Cardiac fibroblast (primary cell): Measurements from ENCODE around the gene SPDYA.
"Not testable (repeated sequence)": the region's sequence is repeated elsewhere in the genome, so short reads cannot be mapped to it uniquely, and the experiment has no call there.

ENCODE experiments used
- DNase-seq, 2 donors: peaks; one replicate each; pipeline versions ENCODE4 v3.0.0 to v3.0.0-alpha.2; 2010; ENCODE audit warnings: low read depth in 2 of 2
- H3K4me3 ChIP-seq, 2 donors: replicated peaks in 1 of 2; 1 replicate in 1 of 2; 2 replicates in 1 of 2; pipeline ENCODE4 v1.5.1; 2011; ENCODE audit warnings: low read depth in 2 of 2, low read length in 2 of 2, mild to moderate bottlenecking in 2 of 2, moderate library complexity in 1 of 2
- TF ChIP-seq, protein P1 (sequence below): IDR thresholded peaks from one replicate; pipeline ENCODE4 v1.5.1; 2011; ENCODE audit warnings: low read depth, mild to moderate bottlenecking, low read length, inconsistent platforms

SPDYA gene

DNA sequence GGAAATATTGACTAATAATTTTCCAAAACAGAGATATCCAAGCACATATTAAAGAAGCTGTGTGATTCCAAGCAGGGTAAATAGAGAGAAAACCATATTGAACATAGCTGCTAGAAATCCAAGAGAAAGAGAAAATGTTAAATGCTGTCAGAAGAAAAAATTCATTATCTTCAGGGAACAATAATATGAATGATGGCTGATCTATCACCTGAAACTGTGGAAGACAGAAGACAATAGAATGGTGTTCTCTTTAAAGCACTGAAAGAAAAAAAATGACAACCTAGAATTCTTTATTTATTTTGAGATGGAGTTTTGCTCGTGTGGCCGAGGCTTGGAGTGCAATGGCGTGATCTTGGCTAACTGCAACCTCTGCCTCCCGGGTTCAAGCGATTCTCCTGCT, 41.7 kb upstream of the SPDYA start:
- no peak overlapping the region for H3K4me3 ChIP-seq
- TF ChIP-seq, protein P1, sequence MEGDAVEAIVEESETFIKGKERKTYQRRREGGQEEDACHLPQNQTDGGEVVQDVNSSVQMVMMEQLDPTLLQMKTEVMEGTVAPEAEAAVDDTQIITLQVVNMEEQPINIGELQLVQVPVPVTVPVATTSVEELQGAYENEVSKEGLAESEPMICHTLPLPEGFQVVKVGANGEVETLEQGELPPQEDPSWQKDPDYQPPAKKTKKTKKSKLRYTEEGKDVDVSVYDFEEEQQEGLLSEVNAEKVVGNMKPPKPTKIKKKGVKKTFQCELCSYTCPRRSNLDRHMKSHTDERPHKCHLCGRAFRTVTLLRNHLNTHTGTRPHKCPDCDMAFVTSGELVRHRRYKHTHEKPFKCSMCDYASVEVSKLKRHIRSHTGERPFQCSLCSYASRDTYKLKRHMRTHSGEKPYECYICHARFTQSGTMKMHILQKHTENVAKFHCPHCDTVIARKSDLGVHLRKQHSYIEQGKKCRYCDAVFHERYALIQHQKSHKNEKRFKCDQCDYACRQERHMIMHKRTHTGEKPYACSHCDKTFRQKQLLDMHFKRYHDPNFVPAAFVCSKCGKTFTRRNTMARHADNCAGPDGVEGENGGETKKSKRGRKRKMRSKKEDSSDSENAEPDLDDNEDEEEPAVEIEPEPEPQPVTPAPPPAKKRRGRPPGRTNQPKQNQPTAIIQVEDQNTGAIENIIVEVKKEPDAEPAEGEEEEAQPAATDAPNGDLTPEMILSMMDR, result no peak
- no peak for DNase-seq

DNA sequence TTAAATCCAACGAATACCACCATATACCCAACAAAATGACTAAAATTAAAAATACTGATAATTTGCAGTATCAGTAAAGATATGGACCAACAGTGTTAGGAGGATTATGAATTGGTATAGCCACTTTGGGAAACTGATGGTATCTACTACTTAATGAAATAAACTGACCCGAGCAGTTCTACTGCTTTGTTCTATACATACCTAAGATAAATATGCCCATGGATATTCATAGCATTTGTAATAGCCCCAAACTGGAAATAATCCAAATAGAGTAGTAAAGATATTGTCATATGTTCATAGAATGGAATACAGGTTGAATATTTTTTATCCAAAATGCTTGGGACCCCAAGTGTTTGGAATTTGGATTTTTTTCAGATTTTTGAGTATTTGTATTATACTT, 38.3 kb upstream of the SPDYA start:
- TF ChIP-seq, protein P1, result no peak
- H3K4me3 ChIP-seq, result no peak overlapping the region
- no peak for DNase-seq

DNA sequence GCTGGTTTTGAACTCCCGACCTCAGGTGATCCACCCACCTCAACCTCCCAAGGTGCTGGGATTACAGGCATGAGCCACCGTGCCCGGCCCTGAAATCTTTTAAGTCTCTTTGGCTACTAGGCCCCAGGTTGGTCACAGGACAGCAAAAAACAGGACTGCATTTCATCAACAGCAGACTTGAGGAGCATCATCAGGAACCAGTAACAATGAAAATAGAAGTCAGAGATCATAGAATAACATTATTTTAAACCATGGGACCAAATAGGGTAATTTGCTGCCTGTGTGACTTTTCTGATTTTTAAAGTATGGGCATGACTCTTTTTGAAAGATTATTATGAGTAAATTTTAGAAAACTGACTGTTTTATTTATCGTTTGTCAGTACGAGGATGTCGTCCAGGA, 34.2 kb upstream of the SPDYA start:
- DNase-seq, result no peak
- TF ChIP-seq, protein P1, result no peak
- no peak overlapping the region for H3K4me3 ChIP-seq

DNA sequence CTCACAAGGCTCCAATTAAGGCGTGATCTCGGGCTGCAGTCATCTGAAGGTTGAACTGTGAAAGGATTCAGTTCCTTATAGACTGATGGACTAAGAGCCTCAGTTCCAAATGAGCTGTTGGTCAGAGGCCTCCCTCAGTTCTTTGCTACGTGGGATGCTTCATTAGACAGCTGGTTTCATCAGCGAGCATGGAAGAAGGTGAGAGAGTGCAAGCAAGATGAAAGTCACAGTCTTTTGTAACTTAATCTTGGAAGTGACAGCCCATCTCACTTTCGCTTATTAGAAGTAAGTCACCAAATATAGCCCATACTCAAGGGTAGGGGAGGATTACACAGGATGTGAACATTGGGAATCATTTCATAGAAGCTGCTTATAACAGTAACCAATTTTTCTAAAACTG, 32.2 kb upstream of the SPDYA start:
- DNase-seq, result no peak
- H3K4me3 ChIP-seq, result no peak overlapping the region
- TF ChIP-seq, protein P1, result no peak

DNA sequence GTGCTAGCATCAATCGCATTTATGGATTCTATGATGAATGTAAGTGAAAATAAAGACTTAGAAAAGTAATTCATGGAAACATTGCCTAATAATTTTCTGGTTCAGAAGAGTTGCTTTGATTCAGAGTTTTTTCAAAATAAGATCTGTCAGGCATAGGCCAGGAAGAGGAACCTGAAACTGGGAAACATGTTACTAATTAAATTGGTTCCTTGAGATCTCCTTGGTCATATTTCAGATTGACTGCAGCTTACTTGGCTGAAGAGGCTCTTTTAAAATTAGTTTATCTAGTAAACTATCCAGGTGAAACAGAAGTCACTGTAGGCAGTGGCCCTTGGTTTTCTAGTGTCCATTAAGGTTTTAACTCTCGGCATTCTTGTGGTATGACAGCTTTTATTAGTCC, 31.6 kb upstream of the SPDYA start:
- TF ChIP-seq, protein P1, result no peak
- H3K4me3 ChIP-seq, result no peak overlapping the region
- no peak for DNase-seq

DNA sequence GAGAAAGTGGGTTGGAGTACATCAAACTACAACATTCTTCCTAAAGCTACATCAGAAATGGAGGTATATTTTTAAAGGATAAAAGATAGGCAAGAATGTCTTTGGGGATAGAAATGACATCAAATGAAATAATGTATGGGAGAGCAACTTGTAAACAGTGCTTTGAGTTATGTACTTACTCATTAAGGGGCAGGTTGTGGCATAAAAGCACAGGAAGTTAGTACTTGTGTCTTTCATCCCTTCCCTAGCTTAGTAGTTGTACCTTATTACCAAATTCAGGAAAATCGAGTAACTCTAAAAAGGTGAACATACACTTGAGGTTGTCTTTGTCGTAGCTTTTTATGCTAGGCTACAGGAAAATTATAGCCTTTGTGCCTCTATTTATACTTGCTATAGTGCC, 30.1 kb upstream of the SPDYA start:
- DNase-seq, result no peak
- H3K4me3 ChIP-seq, result no peak overlapping the region
- TF ChIP-seq, protein P1, result no peak

DNA sequence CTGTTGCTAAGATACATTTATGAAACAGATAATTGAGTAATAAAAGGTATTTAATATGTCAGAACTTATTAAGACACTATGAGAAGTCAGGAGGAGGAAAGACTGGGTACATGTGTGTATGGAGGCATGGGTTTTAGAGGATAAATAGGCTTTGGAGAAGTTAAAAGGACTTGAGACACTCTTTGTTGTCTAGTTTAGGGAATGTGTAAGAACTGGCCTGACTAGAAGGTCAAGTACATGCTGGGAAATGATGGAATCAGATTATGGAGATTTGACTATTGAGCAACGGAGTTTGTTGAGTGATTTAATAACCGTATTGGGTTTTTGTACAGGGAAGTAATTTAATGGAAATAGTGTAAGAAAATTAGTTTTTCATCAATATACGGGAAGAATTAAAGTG, 28.2 kb upstream of the SPDYA start:
- TF ChIP-seq, protein P1, result no peak
- no peak overlapping the region for H3K4me3 ChIP-seq
- DNase-seq, result no peak

DNA sequence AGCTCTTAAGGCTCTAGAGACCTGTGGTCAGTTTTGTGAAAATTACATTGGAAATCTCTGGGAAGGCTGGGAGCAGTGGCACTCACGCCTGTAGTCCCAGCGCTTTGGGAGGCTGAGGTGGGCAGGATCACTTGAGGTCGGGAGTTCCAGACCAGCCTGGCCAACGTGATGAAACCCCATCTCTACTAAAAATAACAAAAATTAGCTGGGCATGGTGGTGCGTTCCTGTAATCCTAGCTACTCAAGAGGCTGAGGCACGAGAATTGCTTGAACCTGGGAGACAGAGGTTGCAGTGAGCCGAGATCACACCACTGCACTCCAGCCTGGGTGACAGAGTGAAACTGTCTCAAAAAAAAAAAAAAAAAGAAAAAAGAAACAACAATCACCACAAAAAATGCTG, 26.1 kb upstream of the SPDYA start:
- H3K4me3 ChIP-seq, DNase-seq: not testable (repeated sequence)
